HepG2 (cell line): Measurements from ENCODE around the gene POLA2. TPM values are rescaled to one million over a fixed set of nuclear protein-coding genes. Genes with fewer than 3 reads are reported as not detected.
A peak's percentile ranks its signal among the peaks of the same experiment; 100 is the strongest.

ENCODE experiments used
- AGO2 ChIP-seq: fragments of 200-400 bp; formaldehyde crosslinking; optimal IDR thresholded peaks from 2 replicates; pipeline ENCODE3; 2017; ENCODE audit warnings: mild to moderate bottlenecking, low read depth, low read length, moderate library complexity
- ARNT2 ChIP-seq: sonication (generic); formaldehyde crosslinking; IDR thresholded peaks from 2 replicates; pipeline ENCODE4 v1.8.0; 2022; ENCODE audit warnings: mild to moderate bottlenecking, low read depth, missing genetic modification reagents, moderate library complexity
- CENPX ChIP-seq: sonication (generic); formaldehyde crosslinking; IDR thresholded peaks from 2 replicates; pipeline ENCODE4 v1.9.0; 2021; ENCODE audit warnings: mild to moderate bottlenecking, missing genetic modification reagents, moderate library complexity
- HMGXB3 ChIP-seq: sonication (generic); formaldehyde crosslinking; IDR thresholded peaks from 2 replicates; pipeline ENCODE4 v1.4.0; 2020; ENCODE audit warnings: missing genetic modification reagents, borderline replicate concordance
- POGK ChIP-seq: sonication (generic); formaldehyde crosslinking; conservative IDR thresholded peaks from 2 replicates; pipeline ENCODE4 v1.8.0; 2022; ENCODE audit warnings: mild to moderate bottlenecking, moderate library complexity, missing genetic modification reagents
- RERE ChIP-seq: IDR thresholded peaks from 2 replicates; pipeline ENCODE4 v1.6.1; 2016; ENCODE audit warnings: low read depth, missing genetic modification reagents, missing compliant biosample characterization
- SMARCC2 ChIP-seq: fragments of 450-650 bp; IDR thresholded peaks from 2 replicates; pipeline ENCODE4 v1.6.1; 2017; ENCODE audit warnings: antibody characterized with exemption, mild to moderate bottlenecking
- ZBTB25 ChIP-seq: IDR thresholded peaks from 2 replicates; pipeline ENCODE4 v1.6.1; 2018; ENCODE audit warnings: missing genetic modification reagents
- ZFY ChIP-seq: sonication (generic); formaldehyde crosslinking; IDR thresholded peaks from 2 replicates; pipeline ENCODE4 v1.4.0; 2020; ENCODE audit warnings: missing genetic modification reagents
- ZHX1 ChIP-seq: sonication (generic); formaldehyde crosslinking; IDR thresholded peaks from 2 replicates; pipeline ENCODE4 v1.8.1; 2022; ENCODE audit warnings: low read depth, mild to moderate bottlenecking, missing genetic modification reagents
- ZNF143 ChIP-seq: sonication (generic); formaldehyde crosslinking; IDR thresholded peaks from 2 replicates; pipeline ENCODE4 v1.4.0; 2020; ENCODE audit warnings: missing genetic modification reagents
- ZNF703 ChIP-seq: sonication (generic); formaldehyde crosslinking; IDR thresholded peaks from 2 replicates; pipeline ENCODE4 v1.5.1; 2020; ENCODE audit warnings: missing genetic modification reagents, mild to moderate bottlenecking, moderate library complexity, borderline replicate concordance
- polyA plus RNA-seq, 8 experiments: library from polyadenylated mRNA; depleted of rRNA in 3 of 8; stranded (reverse) in 7 of 8; unstranded in 1 of 8; fragments of >200 nt; fragmentation: Illumina TruSeq in 4 of 8; extraction: Trizol in 4 of 8; gene quantifications; 2 replicates each; pipeline versions ENCODE4 v1.2.1 to v1.2.3, GENCODE V29; 2011 to 2016; ENCODE audit warnings: low read depth in 4 of 8, missing spikeins in 1 of 8, mixed read lengths in 1 of 8; ENCODE audit not compliant: insufficient read depth in 1 of 8
- total RNA-seq, 5 experiments: library from RNA; depleted of rRNA; stranded (reverse); fragments of >200 nt; fragmentation: Illumina TruSeq; extraction: Trizol; gene quantifications; 2 replicates each; pipeline ENCODE4 v1.2.3, GENCODE V29; 2016; ENCODE audit warnings: low read depth in 1 of 5

The POLA2 gene
- total and polyA plus RNA-seq, 2 of the 13 experiments (the other 11 are each of a cell fraction or from before 2014, with no cell fraction given): 9.7 to 15.6 TPM

GRCh38 chr11:65315204-65315865 lies 53.6 kb downstream of the POLA2 start (continued):
- no peak for TF ChIP-seq RERE (CRISPR knock-in tag)
- no peak for TF ChIP-seq CENPX (CRISPR knock-in tag)
- peak; percentile 51; the same call in 1 of the 2 replicates for TF ChIP-seq POGK (CRISPR knock-in tag)
- no peak for TF ChIP-seq ZNF143 (CRISPR knock-in tag)
- TF ChIP-seq ARNT2 (CRISPR knock-in tag): no peak
- TF ChIP-seq ZFY (CRISPR knock-in tag): peak; percentile 68
- 0 out of 2 replicates have a peak, but pooled peaks have one; percentile 21 for TF ChIP-seq HMGXB3 (CRISPR knock-in tag)
- TF ChIP-seq ZNF703: no peak; the same call in 1 of the 2 replicates
- peak; percentile 55 for TF ChIP-seq AGO2
- TF ChIP-seq ZHX1 (CRISPR knock-in tag): no peak
- TF ChIP-seq ZBTB25 (CRISPR knock-in tag): no peak; the same call in 1 of the 2 replicates
- no peak for TF ChIP-seq SMARCC2
